Esophagus (tissue), 2 donors: ENCODE results near the gene CFAP410. TPM values are rescaled to one million over a fixed set of nuclear protein-coding genes. Genes with fewer than 3 reads are reported as not detected.
"Not testable (repeated sequence)": the region's sequence is repeated elsewhere in the genome, so short reads cannot be mapped to it uniquely, and the experiment has no call there.

Experiments used
- H3K27ac ChIP-seq, 2 donors: one replicate each; pipeline ENCODE4 v1.5.1; 2013; ENCODE audit warnings: low read depth in 2 of 2, mild to moderate bottlenecking in 2 of 2, inconsistent platforms in 1 of 2, low read length in 1 of 2, moderate library complexity in 1 of 2
- H3K27me3 ChIP-seq, 2 donors: one replicate each; pipeline ENCODE4 v1.6.1; 2013; ENCODE audit warnings: low read length in 2 of 2, control low read depth in 1 of 2, mild to moderate bottlenecking in 1 of 2; ENCODE audit not compliant: insufficient read depth in 2 of 2, control insufficient read depth in 1 of 2
- H3K36me3 ChIP-seq, 2 donors: one replicate each; pipeline ENCODE4 v1.6.1; 2013; ENCODE audit warnings: low read length in 1 of 2; ENCODE audit not compliant: control insufficient read depth in 2 of 2, insufficient read depth in 2 of 2
- H3K4me1 ChIP-seq, 2 donors: one replicate each; pipeline ENCODE4 v1.6.1; 2013; ENCODE audit warnings: low read length in 1 of 2; ENCODE audit not compliant: control insufficient read depth in 2 of 2, insufficient read depth in 2 of 2
- H3K4me3 ChIP-seq, 2 donors: one replicate each; pipeline ENCODE4 v1.5.1; 2013; ENCODE audit warnings: low read length in 2 of 2, mild to moderate bottlenecking in 2 of 2, low read depth in 1 of 2, moderate library complexity in 1 of 2
- H3K9me3 ChIP-seq, 2 donors: one replicate each; pipeline ENCODE4 v1.6.1; 2013; ENCODE audit warnings: mild to moderate bottlenecking in 2 of 2, low read depth in 1 of 2, low read length in 1 of 2, moderate library complexity in 1 of 2; ENCODE audit not compliant: control insufficient read depth in 2 of 2, insufficient read depth in 1 of 2
- WGBS, 2 donors: extraction: QIAGEN DNeasy Blood & Tissue Kit; methylation state at CpG; one replicate each; pipeline ENCODE4 v1.1.7; 2013; 5-methylcytosine and 5-hydroxymethylcytosine counted together
- polyA plus RNA-seq, 2 donors: library from polyadenylated mRNA; stranded (reverse); fragments of 200-250 nt; gene quantifications; one replicate each; pipeline ENCODE4 v1.2.3, GENCODE V29; 2013
- donor health status: healthy with polysubstance abuse.
- donor health status: Bipolar disorder and iron deficiency.

The CFAP410 gene
- polyA plus RNA-seq, 2 donors = 13.9 to 19.1 TPM

DNA sequence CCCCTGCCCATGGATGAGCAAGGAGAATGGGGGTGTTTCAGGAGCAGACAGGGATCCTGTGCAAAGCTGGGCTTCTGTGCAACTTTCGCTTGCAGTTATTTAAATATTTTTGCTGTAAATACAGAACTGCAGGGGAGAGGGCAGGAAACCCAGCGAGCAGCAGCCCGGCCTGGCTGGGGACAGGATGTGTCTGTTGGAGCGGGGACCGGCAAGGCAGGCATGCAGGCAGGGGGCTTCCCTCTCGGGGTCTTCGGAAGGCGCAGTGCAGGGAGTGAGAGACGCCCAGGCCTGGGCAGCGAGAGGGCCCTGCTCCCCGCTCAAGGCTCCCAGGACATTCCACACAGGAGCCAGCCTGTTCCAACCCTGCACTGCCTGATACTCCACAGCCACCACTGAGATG lies 55.2 kb downstream of the CFAP410 start:
- WGBS, 2 donors = 80 to 82% methylated on average over 9 to 11 of the region's 11 CpGs
- no peak overlapping the region for H3K4me3 ChIP-seq
- no peaks in the 10 kb centered on the region for H3K36me3 ChIP-seq
- no peaks in the 10 kb centered on the region for H3K9me3 ChIP-seq
- H3K27ac ChIP-seq = no peak overlapping the region
- peaks cover 0 to 5% of the 10 kb centered on the region in 2 donors for H3K4me1 ChIP-seq
- no peaks in the 10 kb centered on the region for H3K27me3 ChIP-seq

DNA sequence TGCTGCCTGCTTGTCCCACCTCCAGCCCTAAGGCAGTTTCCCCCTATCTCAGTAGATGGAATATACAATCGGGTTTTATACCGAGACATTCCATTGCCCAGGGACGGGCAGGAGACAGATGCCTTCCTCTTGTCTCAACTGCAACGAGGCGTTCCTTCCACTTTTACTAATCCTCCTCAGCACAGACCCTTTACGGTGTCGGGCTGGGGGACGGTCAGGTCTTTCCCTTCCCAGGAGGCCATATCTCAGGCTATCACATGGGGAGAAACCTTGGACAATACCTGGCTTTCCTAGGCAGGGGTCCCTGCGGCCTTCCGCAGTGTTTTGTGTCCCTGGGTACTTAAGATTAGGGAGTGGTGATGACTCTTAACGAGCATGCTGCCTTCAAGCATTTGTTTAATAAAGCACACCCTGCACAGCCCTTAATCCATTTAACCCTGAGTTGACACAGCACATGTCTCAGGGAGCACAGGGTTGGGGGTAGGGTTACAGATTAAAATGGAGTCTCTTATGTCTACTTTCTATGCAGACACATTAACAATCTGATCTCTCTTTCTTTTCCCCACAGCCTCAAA lies 55.9 kb downstream of the CFAP410 start:
- WGBS, 2 donors = 60 to 63% methylated on average over 11 of the region's 11 CpGs
- not testable (repeated sequence) for H3K36me3 ChIP-seq, H3K27me3 ChIP-seq, H3K9me3 ChIP-seq, H3K4me3 ChIP-seq, H3K4me1 ChIP-seq, H3K27ac ChIP-seq

DNA sequence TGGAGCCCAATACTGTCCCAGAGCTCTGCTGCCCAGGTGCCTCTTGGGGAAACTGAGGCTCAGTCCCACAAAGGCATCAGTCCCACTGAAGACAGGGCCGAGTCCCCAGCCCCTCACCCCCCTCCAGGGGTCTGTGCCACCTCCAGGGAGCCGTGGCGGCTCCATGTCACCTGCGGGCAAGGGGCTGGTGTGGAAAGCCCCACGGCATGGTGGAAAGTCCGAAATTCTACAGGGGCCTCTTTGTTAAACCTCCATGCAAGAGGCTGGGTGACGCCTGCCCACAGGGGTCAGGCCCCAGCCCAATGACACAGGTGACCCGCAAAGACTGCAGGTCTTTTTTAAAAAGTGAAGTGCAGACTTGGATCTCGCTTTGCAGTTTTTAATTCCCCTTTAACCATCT lies 56.8 kb downstream of the CFAP410 start:
- WGBS, 2 donors = 88 to 90% methylated on average over 9 of the region's 9 CpGs
- Histone ChIP-seq H3K27me3 (no peaks in the 10 kb centered on the region), H3K4me1 (peaks cover 0 to 5% of the 10 kb centered on the region in 2 donors), H3K27ac (no peak overlapping the region), H3K4me3 (no peak overlapping the region), H3K9me3 (no peaks in the 10 kb centered on the region), H3K36me3 (no peaks in the 10 kb centered on the region)

DNA sequence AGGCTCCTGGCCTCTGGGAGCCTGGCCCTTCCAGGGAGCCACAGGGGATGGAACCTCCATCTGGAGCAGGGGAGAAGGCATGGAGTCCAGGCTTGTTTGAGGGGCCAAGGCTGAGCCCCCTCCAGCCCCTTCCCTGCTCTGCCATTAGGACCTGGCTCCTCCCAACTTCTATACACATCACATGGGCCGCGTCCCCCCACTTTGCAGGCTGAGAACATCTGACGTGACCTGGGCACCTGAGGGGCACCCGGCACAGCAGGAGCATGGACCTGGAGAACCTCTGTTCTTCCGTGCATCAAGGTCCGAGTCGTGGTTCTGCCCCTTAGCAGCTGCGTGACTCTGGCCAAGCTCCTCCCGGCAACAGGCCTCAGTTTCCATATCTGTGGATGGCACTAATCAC lies 57.4 kb downstream of the CFAP410 start:
- Histone ChIP-seq H3K27ac (no peak overlapping the region), H3K9me3 (no peaks in the 10 kb centered on the region), H3K4me1 (peaks cover 0 to 5% of the 10 kb centered on the region in 2 donors), H3K4me3 (no peak overlapping the region), H3K27me3 (no peaks in the 10 kb centered on the region), H3K36me3 (no peaks in the 10 kb centered on the region)
- WGBS, 2 donors = 92 to 94% methylated on average over 9 of the region's 9 CpGs

DNA sequence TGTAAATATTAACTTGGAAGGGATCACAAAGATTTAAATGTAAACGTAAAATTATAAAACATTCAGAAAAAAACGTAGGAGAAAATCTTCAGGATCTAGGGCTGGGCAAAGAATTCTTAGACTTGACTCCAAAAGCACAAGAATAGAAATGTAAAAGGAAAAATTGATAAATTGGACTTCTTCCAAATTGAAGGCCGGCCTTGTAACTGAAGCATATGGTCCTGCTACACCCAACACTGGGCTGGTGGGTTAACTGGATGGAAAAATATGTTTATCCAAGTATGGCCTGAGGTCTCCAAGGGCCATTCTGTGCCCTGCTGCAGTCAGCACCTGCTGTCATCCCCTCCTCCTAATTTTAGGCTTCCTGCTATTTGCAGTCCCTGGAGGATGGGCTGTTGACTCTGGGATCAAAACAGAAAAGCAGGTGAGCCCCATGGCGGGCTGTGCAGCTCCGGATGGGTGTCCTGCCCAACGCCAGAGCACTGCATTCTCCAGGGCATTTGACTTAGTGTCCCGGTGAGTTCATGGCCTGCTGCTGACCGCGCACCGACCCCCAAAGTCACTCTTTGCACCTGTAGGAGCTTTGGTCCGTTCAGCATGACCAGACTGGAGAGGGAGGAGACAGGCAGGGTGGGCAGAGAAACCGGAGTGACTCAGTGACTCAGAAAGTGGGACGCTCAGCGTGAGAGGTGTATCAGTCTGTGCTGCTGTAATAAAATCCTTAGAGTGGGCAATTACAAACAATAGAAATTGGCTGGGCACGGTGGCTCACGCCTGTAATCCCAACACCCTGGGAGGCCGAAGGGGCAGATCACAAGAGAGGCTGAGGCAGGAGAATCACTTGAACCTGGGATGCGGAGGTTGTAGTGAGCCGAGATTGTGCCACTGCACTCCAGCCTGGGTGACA lies 59.6 kb downstream of the CFAP410 start:
- Histone ChIP-seq H3K27me3 (no peaks in the 10 kb centered on the region), H3K4me1 (no peaks in the 10 kb centered on the region), H3K4me3 (no peak overlapping the region), H3K36me3 (no peaks in the 10 kb centered on the region), H3K9me3 (no peaks in the 10 kb centered on the region), H3K27ac (no peak overlapping the region)
- 83 to 85% methylated on average over 19 of the region's 19 CpGs for WGBS, 2 donors

Other genes starting within 250 kb of the CFAP410 start
- gene PWP2, start 232.0 kb downstream of the CFAP410 start, polyA plus RNA-seq = 1 to 10 TPM; 2.2 to 3.2 TPM
- gene GATD3, start 205.7 kb downstream of the CFAP410 start, polyA plus RNA-seq = 1 to 10 TPM; 4.8 to 7.5 TPM
- gene ICOSLG, start 98.4 kb downstream of the CFAP410 start, polyA plus RNA-seq = 1 to 10 TPM; 2.6 to 3.7 TPM
- gene DNMT3L, start 77.5 kb downstream of the CFAP410 start, polyA plus RNA-seq = not detected
- under 1 TPM; 0.01 to 0.06 TPM for gene AIRE, start 53.5 kb downstream of the CFAP410 start, polyA plus RNA-seq
- gene PFKL, start 39.3 kb downstream of the CFAP410 start, polyA plus RNA-seq = 10 to 100 TPM; 85.7 to 96.4 TPM
- 1 to 10 TPM; 1.2 to 1.7 TPM for gene TRPM2, start 14.2 kb upstream of the CFAP410 start, polyA plus RNA-seq
- gene LRRC3, start 116.1 kb upstream of the CFAP410 start, polyA plus RNA-seq = under 1 TPM; 0.63 to 0.93 TPM
- gene KRTAP10-1, start 200.8 kb upstream of the CFAP410 start, polyA plus RNA-seq = not detected
- not detected for gene KRTAP10-2, start 212.1 kb upstream of the CFAP410 start, polyA plus RNA-seq
- not detected for gene KRTAP10-3, start 219.4 kb upstream of the CFAP410 start, polyA plus RNA-seq
- gene KRTAP10-4, start 234.3 kb upstream of the CFAP410 start, polyA plus RNA-seq = not detected
- not detected for gene KRTAP10-5, start 241.2 kb upstream of the CFAP410 start, polyA plus RNA-seq